ENCODE measurements around the gene INPP4B. TPM values are rescaled to one million over a fixed set of nuclear protein-coding genes. Genes with fewer than 3 reads are reported as not detected.

INPP4B gene
- polyA plus RNA-seq, 1 experiment = 18.1 TPM

DNA sequence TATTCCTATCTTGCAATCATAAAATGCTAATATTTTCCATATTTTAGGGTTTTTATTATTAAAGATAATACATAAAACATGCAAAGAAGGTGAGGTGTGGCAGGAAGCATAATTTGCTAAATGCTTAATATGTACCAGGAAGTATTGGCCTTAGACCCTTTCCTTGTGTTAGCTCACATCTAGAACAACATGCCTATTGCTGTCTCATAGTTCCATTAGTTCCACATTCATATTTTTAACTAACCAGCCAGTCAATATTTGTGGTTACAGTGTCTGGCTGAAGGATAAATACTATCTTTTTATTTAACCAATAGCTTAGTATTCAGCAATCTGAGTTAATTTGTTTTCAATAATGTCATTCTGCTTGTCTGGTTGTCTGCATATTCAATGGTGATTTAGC lies 432.6 kb downstream of the INPP4B start:
- DNase-seq (ENCODE audit: low read depth) = no peak
- H3K36me3 ChIP-seq (ENCODE audit: control insufficient read depth, insufficient read depth, low read length) = no peaks in the 10 kb centered on the region
- TF ChIP-seq, protein P1, sequence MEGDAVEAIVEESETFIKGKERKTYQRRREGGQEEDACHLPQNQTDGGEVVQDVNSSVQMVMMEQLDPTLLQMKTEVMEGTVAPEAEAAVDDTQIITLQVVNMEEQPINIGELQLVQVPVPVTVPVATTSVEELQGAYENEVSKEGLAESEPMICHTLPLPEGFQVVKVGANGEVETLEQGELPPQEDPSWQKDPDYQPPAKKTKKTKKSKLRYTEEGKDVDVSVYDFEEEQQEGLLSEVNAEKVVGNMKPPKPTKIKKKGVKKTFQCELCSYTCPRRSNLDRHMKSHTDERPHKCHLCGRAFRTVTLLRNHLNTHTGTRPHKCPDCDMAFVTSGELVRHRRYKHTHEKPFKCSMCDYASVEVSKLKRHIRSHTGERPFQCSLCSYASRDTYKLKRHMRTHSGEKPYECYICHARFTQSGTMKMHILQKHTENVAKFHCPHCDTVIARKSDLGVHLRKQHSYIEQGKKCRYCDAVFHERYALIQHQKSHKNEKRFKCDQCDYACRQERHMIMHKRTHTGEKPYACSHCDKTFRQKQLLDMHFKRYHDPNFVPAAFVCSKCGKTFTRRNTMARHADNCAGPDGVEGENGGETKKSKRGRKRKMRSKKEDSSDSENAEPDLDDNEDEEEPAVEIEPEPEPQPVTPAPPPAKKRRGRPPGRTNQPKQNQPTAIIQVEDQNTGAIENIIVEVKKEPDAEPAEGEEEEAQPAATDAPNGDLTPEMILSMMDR (IDR thresholded peaks at IDR 0.05; ENCODE audit: insufficient read depth, low read depth, low read length) = no peak
- ChIA-PET POLR2A (no interaction called here), CTCF (interaction anchor here (0.6 to 1.6 kb wide), 3 partner anchors 60 to 1474 kb away, joined by 3 read pairs; no protein-coding TSS in a partner anchor)
- H3K4me3 ChIP-seq (ENCODE audit: low read depth, low read length) = no peak overlapping the region
- H3K27me3 ChIP-seq (ENCODE audit: control insufficient read depth, insufficient read depth, low read length) = no peaks in the 10 kb centered on the region

DNA sequence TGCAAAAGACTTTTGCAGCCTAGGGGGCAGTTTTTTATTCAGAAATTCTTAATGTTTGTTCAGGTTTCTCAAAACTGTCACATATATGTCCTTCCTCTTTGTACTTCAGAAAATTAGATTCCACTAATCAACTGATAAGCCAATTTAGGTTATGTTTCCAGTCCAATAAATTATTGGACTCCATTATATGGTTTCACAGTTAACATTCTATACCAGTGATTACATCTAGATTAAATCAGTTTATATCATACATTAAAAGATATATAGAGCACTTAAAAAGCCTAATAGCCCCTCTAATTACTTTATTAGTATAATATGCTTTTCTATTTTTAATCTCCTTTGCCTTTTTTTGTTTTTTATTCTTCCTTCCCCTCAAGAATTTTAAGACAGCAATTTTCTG lies 434.1 kb downstream of the INPP4B start:
- no peak for DNase-seq (ENCODE audit: low read depth)
- Histone ChIP-seq H3K4me3 (ENCODE audit: low read depth, low read length) (no peak overlapping the region), H3K36me3 (ENCODE audit: control insufficient read depth, insufficient read depth, low read length) (no peaks in the 10 kb centered on the region), H3K27me3 (ENCODE audit: control insufficient read depth, insufficient read depth, low read length) (no peaks in the 10 kb centered on the region)
- ChIA-PET POLR2A (no interaction called here), CTCF (interaction anchor here (1.5 kb wide), 1 partner anchor 59 kb away, joined by 3 read pairs; no protein-coding TSS in a partner anchor)
- TF ChIP-seq, protein P1 (IDR thresholded peaks at IDR 0.05; ENCODE audit: insufficient read depth, low read depth, low read length) = no peak

DNA sequence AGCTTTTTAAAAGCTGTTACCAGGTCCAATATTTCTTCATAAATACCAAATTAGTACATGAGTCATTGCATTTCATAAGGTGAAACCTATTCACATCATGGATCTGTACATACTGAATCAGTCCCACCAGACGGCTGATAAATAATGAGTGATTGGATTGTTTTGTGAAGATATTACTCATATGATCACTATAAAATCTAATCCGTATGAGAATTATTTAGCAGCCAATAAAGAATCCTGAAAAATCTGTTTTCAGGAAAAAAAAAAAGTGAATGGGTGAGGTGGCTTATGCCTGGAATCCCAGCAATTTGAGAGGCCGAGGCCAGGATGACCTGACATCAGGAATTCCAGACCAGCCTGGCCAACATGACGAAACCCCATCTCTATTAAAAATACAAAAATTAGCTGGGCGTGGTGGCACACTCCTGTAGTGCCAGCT lies 438.1 kb downstream of the INPP4B start:
- ChIA-PET CTCF (interaction anchor here (0.6 to 3.6 kb wide), 4 partner anchors 28 to 55 kb away, joined by 4 to 9 read pairs (median 5); no protein-coding TSS in a partner anchor), POLR2A (no interaction called here)
- Histone ChIP-seq H3K27me3 (ENCODE audit: control insufficient read depth, insufficient read depth, low read length) (no peaks in the 10 kb centered on the region), H3K4me3 (ENCODE audit: low read depth, low read length) (no peak overlapping the region), H3K36me3 (ENCODE audit: control insufficient read depth, insufficient read depth, low read length) (no peaks in the 10 kb centered on the region)
- TF ChIP-seq, protein P1 (IDR thresholded peaks at IDR 0.05; ENCODE audit: insufficient read depth, low read depth, low read length) = no peak
- DNase-seq (ENCODE audit: low read depth) = peak; percentile 85

DNA sequence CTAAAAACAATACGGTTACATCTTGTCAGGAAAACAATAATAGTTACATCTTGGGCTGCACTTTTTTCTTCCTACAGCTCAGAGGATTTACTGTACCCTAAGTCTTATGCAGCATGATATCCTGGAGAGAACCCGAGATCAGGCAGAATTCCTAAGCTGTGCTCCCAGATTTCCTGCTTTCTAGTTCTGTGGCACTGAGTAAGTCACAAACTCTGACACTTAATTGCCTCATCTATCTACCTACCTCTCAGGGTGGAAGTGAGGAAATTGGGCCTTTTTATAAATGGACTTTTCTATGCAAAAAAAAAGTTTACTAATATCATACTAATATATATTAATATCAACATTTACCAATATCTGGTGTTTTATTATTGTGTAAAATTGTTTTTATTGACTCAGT lies 438.5 kb downstream of the INPP4B start:
- POLR2A ChIA-PET = interaction anchor here (0.6 to 1.0 kb wide), 2 partner anchors 13 to 207 kb away, joined by 3 read pairs; no protein-coding TSS in a partner anchor
- no peak for DNase-seq (ENCODE audit: low read depth)
- Histone ChIP-seq H3K36me3 (ENCODE audit: control insufficient read depth, insufficient read depth, low read length) (no peaks in the 10 kb centered on the region), H3K27me3 (ENCODE audit: control insufficient read depth, insufficient read depth, low read length) (no peaks in the 10 kb centered on the region), H3K4me3 (ENCODE audit: low read depth, low read length) (no peak overlapping the region)
- CTCF ChIA-PET = interaction anchor here (1.8 to 3.6 kb wide), 2 partner anchors 34 to 55 kb away, joined by 6 to 9 read pairs; no protein-coding TSS in a partner anchor
- TF ChIP-seq, protein P1 (IDR thresholded peaks at IDR 0.05; ENCODE audit: insufficient read depth, low read depth, low read length) = no peak

DNA sequence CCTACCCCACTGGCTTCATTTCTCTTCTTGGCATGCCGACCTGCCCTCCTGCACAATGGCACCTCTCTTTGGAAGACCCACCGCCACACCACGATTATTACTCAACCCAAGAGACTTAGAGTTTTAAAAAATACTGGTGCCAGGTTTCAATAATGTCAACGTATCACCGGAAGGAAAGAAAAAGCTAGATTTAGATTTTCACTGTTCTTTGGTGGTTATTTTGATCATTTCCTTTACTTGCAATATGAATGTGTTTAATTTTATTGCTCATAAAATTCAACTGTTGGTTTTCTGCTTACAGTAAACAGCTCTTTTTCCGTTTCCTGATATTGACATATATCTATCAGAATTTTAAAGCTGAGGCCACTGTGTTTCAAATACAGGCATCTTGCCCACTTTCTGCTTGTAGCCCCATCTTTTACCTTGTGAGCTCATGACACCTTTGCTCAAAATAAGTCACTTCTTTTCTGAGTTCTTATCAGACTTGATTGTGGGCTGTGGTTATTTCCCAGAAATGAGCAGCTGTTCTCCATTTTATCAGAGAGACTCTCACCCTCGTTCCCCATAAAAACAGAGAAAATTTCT lies 439.1 kb downstream of the INPP4B start:
- ChIA-PET CTCF (interaction anchor here (1.0 to 3.6 kb wide), 3 partner anchors 34 to 55 kb away, joined by 3 to 9 read pairs (median 6); no protein-coding TSS in a partner anchor), POLR2A (interaction anchor here (0.6 to 1.0 kb wide), 2 partner anchors 13 to 207 kb away, joined by 3 read pairs; no protein-coding TSS in a partner anchor)
- Histone ChIP-seq H3K4me3 (ENCODE audit: low read depth, low read length) (no peak overlapping the region), H3K36me3 (ENCODE audit: control insufficient read depth, insufficient read depth, low read length) (no peaks in the 10 kb centered on the region), H3K27me3 (ENCODE audit: control insufficient read depth, insufficient read depth, low read length) (no peaks in the 10 kb centered on the region)
- DNase-seq (ENCODE audit: low read depth) = no peak
- TF ChIP-seq, protein P1 (IDR thresholded peaks at IDR 0.05; ENCODE audit: insufficient read depth, low read depth, low read length) = no peak
